ENCODE results near the gene PDE7B. TPM values are rescaled to one million over a fixed set of nuclear protein-coding genes. Genes with fewer than 3 reads are reported as not detected.

Gene PDE7B
- total RNA-seq, 1 donor = 25.3 TPM

GRCh38 chr6:136035378-136036070 is 184.0 kb downstream of the PDE7B start:
- peak overlapping the region; percentile 71 for H2AFZ ChIP-seq (ENCODE audit: low read length)
- H3K27me3 ChIP-seq (ENCODE audit: insufficient read depth, low read length) = no peaks in the 10 kb centered on the region
- no peaks in the 10 kb centered on the region for H4K20me1 ChIP-seq (ENCODE audit: insufficient read depth, low read length)
- no peak for TF ChIP-seq CTCF (IDR thresholded peaks at IDR 0.05; ENCODE audit: extremely low read depth, low read depth, low read length)
- no peak for DNase-seq (ENCODE audit: insufficient read length, low spot score, missing footprints)
- peaks cover 59% of the 10 kb centered on the region for H3K4me1 ChIP-seq (ENCODE audit: insufficient read depth, low read length)
- H3K79me2 ChIP-seq (ENCODE audit: insufficient read depth, low read length) = peaks cover 43% of the 10 kb centered on the region
- peak overlapping the region; percentile 87 for H3K4me2 ChIP-seq (ENCODE audit: insufficient read depth, low read length)
- no peaks in the 10 kb centered on the region for H3K9me3 ChIP-seq (ENCODE audit: low read depth, low read length)
- peak overlapping the region; percentile 42 for H3K4me3 ChIP-seq (ENCODE audit: insufficient read depth, low read length)
- peak overlapping the region; percentile 95 for H3K27ac ChIP-seq (ENCODE audit: low read depth, low read length)
- no peaks in the 10 kb centered on the region for H3K36me3 ChIP-seq (ENCODE audit: insufficient read depth, low read length)

DNA sequence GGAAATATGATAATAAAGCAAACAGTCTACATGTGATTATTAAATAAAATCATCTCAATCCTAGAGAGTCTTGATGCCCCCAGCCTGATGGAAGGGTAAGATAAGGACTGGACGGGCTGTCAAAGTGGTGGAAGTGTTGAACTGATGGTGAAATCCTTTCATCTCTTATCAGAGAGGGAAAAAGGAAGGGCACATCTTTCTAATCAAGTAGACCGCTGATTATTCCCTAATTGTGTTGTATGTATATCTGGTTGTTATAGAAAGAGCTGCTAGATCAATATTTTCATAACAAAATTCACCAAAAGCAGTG is 184.5 kb downstream of the PDE7B start:
- H3K4me2 ChIP-seq (ENCODE audit: insufficient read depth, low read length) = peak overlapping the region; percentile 87
- no peak for DNase-seq (ENCODE audit: insufficient read length, low spot score, missing footprints)
- no peaks in the 10 kb centered on the region for H3K36me3 ChIP-seq (ENCODE audit: insufficient read depth, low read length)
- H2AFZ ChIP-seq (ENCODE audit: low read length) = peak overlapping the region; percentile 42
- H3K4me3 ChIP-seq (ENCODE audit: insufficient read depth, low read length) = no peak overlapping the region
- peak overlapping the region; percentile 95 for H3K27ac ChIP-seq (ENCODE audit: low read depth, low read length)
- H3K9me3 ChIP-seq (ENCODE audit: low read depth, low read length) = no peaks in the 10 kb centered on the region
- H3K27me3 ChIP-seq (ENCODE audit: insufficient read depth, low read length) = no peaks in the 10 kb centered on the region
- peaks cover 48% of the 10 kb centered on the region for H3K79me2 ChIP-seq (ENCODE audit: insufficient read depth, low read length)
- peaks cover 63% of the 10 kb centered on the region for H3K4me1 ChIP-seq (ENCODE audit: insufficient read depth, low read length)
- TF ChIP-seq CTCF (IDR thresholded peaks at IDR 0.05; ENCODE audit: extremely low read depth, low read depth, low read length) = no peak
- no peaks in the 10 kb centered on the region for H4K20me1 ChIP-seq (ENCODE audit: insufficient read depth, low read length)

DNA sequence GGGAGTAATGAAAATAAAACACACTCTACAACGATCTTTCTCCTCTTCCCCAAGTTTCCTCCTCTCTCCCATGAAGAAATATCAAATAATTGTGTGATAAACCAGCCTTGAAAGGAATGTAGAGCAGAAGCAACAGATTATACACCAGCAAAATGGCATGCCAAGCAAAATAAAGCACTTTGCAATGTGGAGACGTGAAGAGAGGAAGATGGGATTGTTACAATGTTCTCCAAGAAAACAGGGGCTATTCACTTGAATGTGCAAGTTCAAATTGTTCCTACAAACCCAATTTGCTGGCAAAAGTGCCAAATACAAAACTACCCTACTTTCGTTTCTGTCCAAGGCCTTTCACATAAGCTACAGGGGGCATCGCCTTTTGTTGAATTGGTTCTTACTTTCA is 185.1 kb downstream of the PDE7B start:
- DNase-seq (ENCODE audit: insufficient read length, low spot score, missing footprints) = no peak
- Histone ChIP-seq H3K4me3 (ENCODE audit: insufficient read depth, low read length) (peak overlapping the region; percentile 76), H3K27ac (ENCODE audit: low read depth, low read length) (peak overlapping the region; percentile 95)

More for the DNA sequence above, 185.1 kb downstream of the PDE7B start:
- no peak for TF ChIP-seq CTCF (IDR thresholded peaks at IDR 0.05; ENCODE audit: extremely low read depth, low read depth, low read length)
- no peaks in the 10 kb centered on the region for H4K20me1 ChIP-seq (ENCODE audit: insufficient read depth, low read length)
- no peaks in the 10 kb centered on the region for H3K9me3 ChIP-seq (ENCODE audit: low read depth, low read length)
- peaks cover 53% of the 10 kb centered on the region for H3K79me2 ChIP-seq (ENCODE audit: insufficient read depth, low read length)
- H3K36me3 ChIP-seq (ENCODE audit: insufficient read depth, low read length) = no peaks in the 10 kb centered on the region
- peak overlapping the region; percentile 87 for H3K4me2 ChIP-seq (ENCODE audit: insufficient read depth, low read length)
- H3K27me3 ChIP-seq (ENCODE audit: insufficient read depth, low read length) = no peaks in the 10 kb centered on the region
- H2AFZ ChIP-seq (ENCODE audit: low read length) = peak overlapping the region; percentile 42
- H3K4me1 ChIP-seq (ENCODE audit: insufficient read depth, low read length) = peaks cover 66% of the 10 kb centered on the region

Data from osteoblast (primary cell).